A549 (cell line): Measurements from ENCODE around the gene RPS16. TPM values are rescaled to one million over a fixed set of nuclear protein-coding genes. Genes with fewer than 3 reads are reported as not detected.
A peak's percentile ranks its signal among the peaks of the same experiment; 100 is the strongest.

Experiments
- ATAC-seq, 2 experiments: fragments of 200-7000 bp in 1 of 2; fragments of >200 bp in 1 of 2; cut with Nextera tagmentation in 1 of 2; cut with Tn5 transposase in 1 of 2; 3 replicates each; pipeline versions ENCODE4 v1.8.0 to v1.9.1; 2018 to 2020; ENCODE audit warnings: mild to moderate bottlenecking in 1 of 2, moderate library complexity in 1 of 2
- CTCF ChIA-PET: fragments of 300-600 bp; sonication (Branson Sonifier 250); formaldehyde crosslinking; extraction: SDS; loops from one replicate; lab custom pipeline; 2021; ENCODE audit warnings: antibody characterized with exemption, inconsistent platforms; lab: Yijun Ruan, JAX
- POLR2A ChIA-PET: fragments of 350-600 bp; formaldehyde crosslinking; extraction: SDS; loops from one replicate; lab custom pipeline; 2021; ENCODE audit warnings: antibody characterized with exemption, inconsistent platforms; lab: Yijun Ruan, JAX
- DNase-seq, 2 experiments: peaks; one replicate each; pipeline versions ENCODE4 v3.0.0 to v3.0.0-alpha.2; 2011 to 2016; ENCODE audit warnings: low read depth in 1 of 2, low spot score in 1 of 2
- FAIRE-seq: peaks from 2 replicates; lab custom pipeline; 2011; peaks lifted over from hg19 to GRCh38; lab: Jason Lieb, UNC
- H3K27ac ChIP-seq, 2 experiments: fragments of >200 bp; sonication (Bioruptor Twin); formaldehyde crosslinking; 3 replicates each; pipeline ENCODE4 v1.5.1; 2016 to 2017
- H3K4me1 ChIP-seq: fragments of >200 bp; sonication (Bioruptor Twin); formaldehyde crosslinking; 3 replicates; pipeline ENCODE4 v1.6.1; 2016
- H3K4me2 ChIP-seq: fragments of >200 bp; sonication (Bioruptor Twin); formaldehyde crosslinking; 3 replicates; pipeline ENCODE4 v1.6.1; 2016
- H3K4me3 ChIP-seq: fragments of >200 bp; sonication (Bioruptor Twin); formaldehyde crosslinking; 3 replicates; pipeline ENCODE4 v1.5.1; 2016
- H3K9me3 ChIP-seq: fragments of >200 bp; sonication (Bioruptor Twin); formaldehyde crosslinking; 3 replicates; pipeline ENCODE4 v1.6.1; 2016
- CBX2 ChIP-seq: fragments of 200-600 bp; sonication (generic); IDR thresholded peaks from 2 replicates; pipeline ENCODE4 v1.6.1; 2016; ENCODE audit warnings: low read depth, mild to moderate bottlenecking, borderline replicate concordance
- CHD4 ChIP-seq: fragments of 200-600 bp; sonication (generic); IDR thresholded peaks from 2 replicates; pipeline ENCODE4 v1.6.1; 2016; ENCODE audit warnings: antibody characterized with exemption, mild to moderate bottlenecking, borderline replicate concordance
- EHF ChIP-seq: fragments of 250-450 bp; sonication (Bioruptor Pico); IDR thresholded peaks from 2 replicates; pipeline ENCODE4 v1.5.0; 2020; ENCODE audit warnings: mild to moderate bottlenecking
- FOSL2 ChIP-seq, 2 experiments: fragments of 450-650 bp in 1 of 2; fragments of >200 bp in 1 of 2; sonication (Bioruptor Twin) in 1 of 2; formaldehyde crosslinking; IDR thresholded peaks; 2 replicates each; pipeline versions ENCODE4 v1.5.0 to v1.6.1; 2016 to 2020; ENCODE audit warnings: mild to moderate bottlenecking in 1 of 2, moderate library complexity in 1 of 2
- FOXS1 ChIP-seq: fragments of 250-450 bp; sonication (Bioruptor Pico); IDR thresholded peaks from 2 replicates; pipeline ENCODE4 v1.5.0; 2020; ENCODE audit warnings: mild to moderate bottlenecking, moderate library complexity
- GATA3 ChIP-seq: IDR thresholded peaks from 2 replicates; pipeline ENCODE4 v1.6.1; 2012; ENCODE audit warnings: borderline replicate concordance
- HMGXB4 ChIP-seq: fragments of 250-450 bp; sonication (Bioruptor Pico); IDR thresholded peaks from 2 replicates; pipeline ENCODE4 v1.5.0; 2021; ENCODE audit warnings: mild to moderate bottlenecking, moderate library complexity, borderline replicate concordance
- HOXB13 ChIP-seq: fragments of 250-450 bp; sonication (Bioruptor Pico); IDR thresholded peaks from 2 replicates; pipeline ENCODE4 v1.5.0; 2020; ENCODE audit warnings: low read depth, mild to moderate bottlenecking, moderate library complexity
- KDM1A ChIP-seq: fragments of 200-600 bp; sonication (generic); IDR thresholded peaks from 2 replicates; pipeline ENCODE4 v1.6.1; 2016; ENCODE audit warnings: low read depth, mild to moderate bottlenecking
- NPAS2 ChIP-seq: fragments of 250-450 bp; sonication (Bioruptor Pico); IDR thresholded peaks from 2 replicates; pipeline ENCODE4 v1.8.0; 2022; ENCODE audit warnings: mild to moderate bottlenecking, moderate library complexity, borderline replicate concordance
- NR3C1 ChIP-seq: fragments of >200 bp; sonication (Bioruptor Twin); formaldehyde crosslinking; IDR thresholded peaks from 3 replicates; pipeline ENCODE4 v1.6.1; 2017
- POLR2AphosphoS2 ChIP-seq: conservative IDR thresholded peaks from 2 replicates; pipeline ENCODE4 v1.6.1; 2012; ENCODE audit warnings: low read length, improper control_type of control experiment, inconsistent platforms
- RARB ChIP-seq: fragments of 250-450 bp; sonication (Bioruptor Pico); IDR thresholded peaks from 2 replicates; pipeline ENCODE4 v1.8.0; 2021; ENCODE audit warnings: mild to moderate bottlenecking, moderate library complexity
- RFX5 ChIP-seq: fragments of 450-650 bp; IDR thresholded peaks from 2 replicates; pipeline ENCODE4 v1.7.1; 2014; ENCODE audit warnings: antibody characterized with exemption, mild to moderate bottlenecking, moderate library complexity
- RNF2 ChIP-seq: fragments of 200-600 bp; sonication (generic); IDR thresholded peaks from 2 replicates; pipeline ENCODE4 v1.6.1; 2016; ENCODE audit warnings: low read depth, mild to moderate bottlenecking, antibody characterized with exemption, moderate library complexity, borderline replicate concordance
- ZFP36 ChIP-seq: fragments of 450-650 bp; IDR thresholded peaks from 2 replicates; pipeline ENCODE4 v1.6.1; 2014; ENCODE audit warnings: borderline replicate concordance; ENCODE audit not compliant: partially characterized antibody
- ZSCAN20 ChIP-seq: fragments of 250-450 bp; sonication (Bioruptor Pico); IDR thresholded peaks from 2 replicates; pipeline ENCODE4 v1.8.0; 2022; ENCODE audit warnings: mild to moderate bottlenecking, moderate library complexity
- WGBS: methylation state at CpG from one replicate; pipeline ENCODE4 v1.1.6; 2017; ENCODE audit errors: missing lambda C conversion rate; 5-methylcytosine and 5-hydroxymethylcytosine counted together
- polyA plus RNA-seq, 4 experiments: library from polyadenylated mRNA; depleted of rRNA in 3 of 4; stranded (reverse); fragments of >200 nt; fragmentation: RNase III in 1 of 4; extraction: RNeasy Plus Mini Kit Qiagen cat#74134 plus additional on column Dnase treatment in 1 of 4; gene quantifications; 2 replicates in 3 of 4; 3 replicates in 1 of 4; pipeline ENCODE4 v1.2.3, GENCODE V29; 2011 to 2017
- TF ChIP-seq, protein P1 (sequence below): fragments of 250-450 bp; sonication (Bioruptor Pico); IDR thresholded peaks from 2 replicates; pipeline ENCODE4 v1.5.0; 2020; ENCODE audit warnings: low read depth, mild to moderate bottlenecking, moderate library complexity
- TF ChIP-seq, protein P2 (sequence below): IDR thresholded peaks from 2 replicates; pipeline ENCODE4 v1.6.1; 2012; ENCODE audit warnings: low read depth, borderline replicate concordance
- TF ChIP-seq, protein P3 (sequence below): fragments of 450-650 bp; IDR thresholded peaks from 2 replicates; pipeline ENCODE4 v1.6.1; 2014; ENCODE audit warnings: antibody characterized with exemption

The RPS16 gene
- polyA plus RNA-seq, 2 of the 4 experiments (the other 2 are of a cell fraction), result 4,348 to 4,855 TPM

- TF ChIP-seq RARB (CRISPR knock-in tag) (no peak), ZSCAN20 (CRISPR knock-in tag) (no peak), RNF2 (no peak), CHD4 (no peak), POLR2AphosphoS2 (peak; percentile 41; the same call in 1 of the 2 replicates), RFX5 (no peak)
- TF ChIP-seq, all 56 proteins: peak for 2
Observed at GRCh38 chr19:39420769-39421168, 15.0 kb downstream of the RPS16 start (continued).

DNA sequence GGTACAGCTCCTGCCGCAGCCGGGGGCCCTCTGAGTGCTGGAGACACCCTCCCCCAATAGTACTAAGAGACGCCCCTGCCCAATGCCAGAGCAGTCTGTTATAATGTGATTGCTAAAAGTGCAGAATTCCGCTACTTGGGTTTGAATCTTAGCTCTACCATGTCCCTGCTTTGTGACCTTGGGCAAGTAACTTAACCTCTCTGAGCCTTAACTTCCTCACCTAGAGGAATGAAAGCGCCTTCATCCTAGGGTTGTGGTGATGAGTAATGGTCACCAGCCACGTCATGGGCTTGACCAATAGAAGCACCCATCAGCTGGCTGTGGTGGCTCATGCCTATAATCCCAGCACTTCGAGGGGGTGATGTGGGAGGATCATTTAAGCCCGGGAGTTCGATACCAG, 16.7 kb downstream of the RPS16 start:
- CTCF ChIA-PET, result interaction anchor here (1.0 to 23.5 kb wide), 10 partner anchors 7 to 144 kb away, joined by 3 to 457 read pairs (median 16); partner anchors contain the start of genes EID2B, MED29, PAF1 and PLEKHG2
- Histone ChIP-seq H3K9me3 (no peaks in the 10 kb centered on the region), H3K4me2 (no peak overlapping the region), H3K27ac (no peak overlapping the region), H3K4me1 (peaks cover 10% of the 10 kb centered on the region), H3K4me3 (no peak overlapping the region)
- peak; percentile 54 for FAIRE-seq
- POLR2A ChIA-PET, result interaction anchor here (10.5 kb wide), 1 partner anchor 16 kb away, joined by 160 read pairs; the partner anchor contains the start of gene RPS16
- 91% methylated on average over 9 of the region's 9 CpGs for WGBS
- DNase-seq, result no peak
- no peak for ATAC-seq
- TF ChIP-seq NR3C1, result no peak
- TF ChIP-seq HOXB13 (CRISPR knock-in tag), result no peak
- no peak for TF ChIP-seq FOSL2 (IDR thresholded peaks at IDR 0.05)
- TF ChIP-seq FOSL2 (CRISPR knock-in tag; IDR thresholded peaks at IDR 0.05), result no peak
- no peak for TF ChIP-seq FOXS1 (CRISPR knock-in tag)
- TF ChIP-seq, protein P1, sequence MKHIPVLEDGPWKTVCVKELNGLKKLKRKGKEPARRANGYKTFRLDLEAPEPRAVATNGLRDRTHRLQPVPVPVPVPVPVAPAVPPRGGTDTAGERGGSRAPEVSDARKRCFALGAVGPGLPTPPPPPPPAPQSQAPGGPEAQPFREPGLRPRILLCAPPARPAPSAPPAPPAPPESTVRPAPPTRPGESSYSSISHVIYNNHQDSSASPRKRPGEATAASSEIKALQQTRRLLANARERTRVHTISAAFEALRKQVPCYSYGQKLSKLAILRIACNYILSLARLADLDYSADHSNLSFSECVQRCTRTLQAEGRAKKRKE, result no peak
- TF ChIP-seq, protein P2, sequence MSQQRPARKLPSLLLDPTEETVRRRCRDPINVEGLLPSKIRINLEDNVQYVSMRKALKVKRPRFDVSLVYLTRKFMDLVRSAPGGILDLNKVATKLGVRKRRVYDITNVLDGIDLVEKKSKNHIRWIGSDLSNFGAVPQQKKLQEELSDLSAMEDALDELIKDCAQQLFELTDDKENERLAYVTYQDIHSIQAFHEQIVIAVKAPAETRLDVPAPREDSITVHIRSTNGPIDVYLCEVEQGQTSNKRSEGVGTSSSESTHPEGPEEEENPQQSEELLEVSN, result no peak
- no peak for TF ChIP-seq CBX2
- TF ChIP-seq, protein P3, sequence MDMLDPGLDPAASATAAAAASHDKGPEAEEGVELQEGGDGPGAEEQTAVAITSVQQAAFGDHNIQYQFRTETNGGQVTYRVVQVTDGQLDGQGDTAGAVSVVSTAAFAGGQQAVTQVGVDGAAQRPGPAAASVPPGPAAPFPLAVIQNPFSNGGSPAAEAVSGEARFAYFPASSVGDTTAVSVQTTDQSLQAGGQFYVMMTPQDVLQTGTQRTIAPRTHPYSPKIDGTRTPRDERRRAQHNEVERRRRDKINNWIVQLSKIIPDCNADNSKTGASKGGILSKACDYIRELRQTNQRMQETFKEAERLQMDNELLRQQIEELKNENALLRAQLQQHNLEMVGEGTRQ, result no peak
- 0 out of 2 replicates have a peak, but pooled peaks have one; percentile 57 for TF ChIP-seq KDM1A
- TF ChIP-seq ZFP36, result peak; percentile 77
- TF ChIP-seq EHF (CRISPR knock-in tag), result no peak
- no peak for TF ChIP-seq HMGXB4
- TF ChIP-seq NPAS2, result no peak
- no peak for TF ChIP-seq GATA3
- TF ChIP-seq, all 56 proteins: peak for 2
